ENCODE data around the gene EHBP1.
"Not testable (repeated sequence)": the region's sequence is repeated elsewhere in the genome, so short reads cannot be mapped to it uniquely, and the experiment has no call there.

Gene EHBP1

GRCh38 chr2:63054841-63055225, 349.3 kb downstream of the EHBP1 start:
- DNase-seq: no peak

GRCh38 chr2:63055226-63056106, 350.0 kb downstream of the EHBP1 start:
- no peak for DNase-seq

DNA sequence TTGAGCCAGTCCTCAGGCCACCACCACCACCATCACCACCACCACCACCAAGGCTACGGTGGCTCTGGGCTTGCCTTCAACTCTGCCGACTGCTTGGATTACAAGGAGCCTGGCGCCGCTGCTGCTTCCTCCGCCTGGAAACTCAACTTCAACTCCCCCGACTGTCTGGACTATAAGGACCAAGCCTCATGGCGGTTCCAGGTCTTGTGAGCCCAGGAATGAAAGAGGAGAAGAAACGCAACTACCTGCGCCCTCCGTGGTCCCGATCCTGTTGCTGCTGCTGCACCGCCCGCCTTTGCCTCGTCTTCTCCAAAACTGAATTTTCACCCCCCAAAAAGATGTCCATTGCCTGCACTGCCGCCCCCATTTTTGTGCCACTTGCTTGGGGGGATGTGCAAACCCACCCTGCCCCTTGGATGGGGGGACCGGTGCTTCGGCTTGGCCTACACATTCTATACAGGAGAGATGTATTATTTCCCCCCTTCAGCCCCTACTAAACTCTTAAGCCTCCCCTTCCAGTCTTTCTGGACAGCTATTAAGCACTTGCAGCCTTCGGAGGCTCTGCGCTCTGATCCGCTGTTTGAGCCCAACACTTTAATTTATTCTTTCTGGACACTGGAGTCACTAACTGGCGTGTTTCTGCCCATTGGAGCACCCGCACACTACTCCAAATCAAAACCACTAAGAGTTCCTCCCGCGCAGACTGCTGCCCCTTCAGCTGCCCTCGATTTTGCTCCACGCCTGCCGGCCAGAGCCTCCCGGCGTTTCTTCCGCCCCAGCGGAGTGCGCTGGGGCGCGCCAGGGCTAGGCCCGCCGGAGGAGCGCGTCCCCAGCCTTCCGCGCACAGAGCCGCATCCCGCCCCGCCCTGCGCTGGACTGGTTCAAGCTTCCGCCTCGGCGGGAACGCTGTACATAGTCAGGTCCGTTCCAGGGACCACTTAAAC, 350.9 kb downstream of the EHBP1 start:
- no peak for DNase-seq

DNA sequence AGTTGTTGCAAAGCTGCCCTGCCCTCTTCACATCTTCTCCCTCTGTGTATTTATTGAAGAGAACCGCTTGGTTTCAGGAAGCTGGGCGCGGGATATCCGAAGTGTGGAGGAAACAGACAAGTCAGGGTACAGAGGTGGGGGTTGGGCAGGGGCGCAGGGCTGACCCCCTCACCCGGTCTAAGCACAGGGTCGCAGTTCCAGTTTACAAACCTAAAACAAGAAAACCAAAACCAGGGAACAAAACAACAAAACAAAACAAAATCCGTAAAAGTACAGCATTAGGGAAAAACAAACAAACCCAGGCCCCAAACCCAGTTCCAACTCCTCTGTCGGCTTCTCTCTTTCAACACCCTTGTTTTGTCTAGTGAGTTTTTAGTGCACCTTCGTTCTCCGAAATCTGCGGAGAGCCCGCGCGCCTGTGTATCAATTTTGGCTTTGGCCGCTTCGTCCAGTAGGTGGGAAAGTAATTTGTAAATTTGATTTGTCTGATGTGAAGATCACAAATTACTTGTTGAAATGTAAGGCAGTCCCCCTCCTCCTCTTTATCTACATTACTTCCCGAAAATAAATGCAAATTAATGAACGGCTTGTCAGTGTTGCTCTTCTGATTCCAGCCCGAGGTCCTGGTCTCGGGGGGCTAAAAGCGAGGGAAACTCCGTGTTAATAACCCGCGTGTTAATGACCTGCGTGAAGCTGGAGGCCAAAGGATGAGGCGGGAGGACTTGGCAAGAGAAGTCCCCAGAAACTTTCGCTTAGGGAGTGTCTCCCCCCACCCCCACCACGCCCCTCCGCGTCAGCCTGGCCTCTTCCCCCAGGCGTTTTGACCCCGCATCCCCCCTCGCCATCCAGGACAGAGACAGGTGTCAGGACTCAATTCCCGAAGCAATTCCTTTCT, 352.0 kb downstream of the EHBP1 start:
- DNase-seq: no peak

GRCh38 chr2:63058144-63058920, 352.8 kb downstream of the EHBP1 start:
- DNase-seq: no peak

DNA sequence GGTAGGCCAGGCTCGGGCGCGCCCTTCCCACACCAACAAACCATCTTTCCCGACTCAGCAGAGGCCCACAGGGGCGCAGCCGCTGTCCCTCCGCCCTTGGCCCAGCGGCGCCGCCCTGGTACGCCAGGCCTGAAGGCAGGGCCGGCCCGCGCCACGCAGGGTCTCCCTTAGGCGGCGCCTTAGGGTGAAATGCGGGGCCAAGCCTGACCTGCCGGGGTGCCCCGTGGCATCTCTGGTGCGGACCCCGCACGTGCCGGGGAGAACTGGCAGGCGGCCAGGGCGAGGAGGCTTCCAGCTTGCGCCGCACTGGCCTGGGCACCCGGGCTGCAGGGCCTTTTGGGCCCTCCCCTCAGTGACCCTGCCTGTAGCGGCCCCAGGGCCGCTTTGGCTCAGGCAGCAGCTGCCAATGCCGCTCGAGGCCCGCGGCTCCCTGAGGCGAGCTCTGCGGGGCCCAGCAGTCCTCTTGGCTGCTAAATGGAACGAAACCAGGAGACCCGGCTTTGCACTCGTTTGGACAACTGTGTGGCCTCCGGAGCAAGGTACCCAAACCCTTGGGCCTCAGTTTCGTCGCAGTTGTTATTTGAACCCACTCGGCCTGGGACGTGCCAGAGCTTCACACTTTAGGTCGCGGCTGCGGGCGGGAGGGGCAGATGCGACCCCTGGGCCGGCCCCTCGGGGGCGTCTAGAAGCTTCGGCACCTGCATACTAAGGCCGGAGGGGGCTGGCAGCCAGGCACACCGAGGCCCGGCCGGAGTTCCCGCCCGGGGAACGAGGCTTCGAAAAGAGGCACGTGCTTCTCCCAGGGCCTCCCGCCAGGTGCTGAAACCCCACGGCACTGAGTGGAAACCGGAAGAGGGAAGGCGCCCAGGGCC, 353.6 kb downstream of the EHBP1 start:
- DNase-seq: no peak

GRCh38 chr2:63059793-63060471, 354.4 kb downstream of the EHBP1 start:
- DNase-seq: no peak

- DNase-seq: no peak
These were observed 355.0 kb downstream of the EHBP1 start for GRCh38 chr2:63060472-63060991.

DNA sequence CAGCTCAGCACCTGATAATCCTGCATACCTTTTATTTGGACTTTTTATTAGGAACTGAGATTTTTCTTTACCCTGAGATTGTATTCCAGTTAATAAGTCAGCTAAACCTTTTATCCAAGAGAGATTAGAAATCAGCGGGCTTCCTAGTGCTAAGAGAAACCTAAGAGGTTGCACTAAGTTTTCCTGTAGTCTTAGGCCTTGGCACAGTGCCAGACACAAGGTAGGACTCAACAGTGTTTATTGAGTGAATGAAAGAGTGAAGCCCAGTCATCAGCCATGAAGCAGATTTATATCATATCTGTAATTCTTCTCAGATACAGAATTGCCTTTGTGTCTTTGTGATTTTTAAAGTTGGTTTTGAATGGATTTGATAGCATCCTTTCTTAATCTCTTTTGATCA, 358.7 kb downstream of the EHBP1 start:
- DNase-seq: no peak

- DNase-seq: no peak
These were observed 359.1 kb downstream of the EHBP1 start for GRCh38 chr2:63064661-63065060.

GRCh38 chr2:63066265-63066664, 360.8 kb downstream of the EHBP1 start:
- DNase-seq: no peak

DNA sequence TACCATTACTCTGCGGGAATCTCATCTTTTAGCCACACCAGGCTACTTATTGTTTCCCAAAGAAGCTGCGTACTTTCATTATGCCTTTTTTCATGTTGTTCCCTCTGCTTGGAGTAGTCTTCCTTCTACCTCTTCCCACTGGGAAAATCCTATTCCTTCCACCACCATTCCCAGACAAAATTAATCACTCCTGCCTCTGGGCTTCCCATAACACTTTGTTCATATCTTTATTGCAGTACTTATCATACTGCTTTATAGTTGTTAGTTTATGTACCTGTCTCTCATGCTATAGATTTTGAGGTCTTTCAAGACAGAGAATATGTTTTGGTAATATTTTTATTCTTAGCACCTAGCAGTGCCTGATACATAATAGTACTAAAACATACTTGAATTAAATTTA, 361.3 kb downstream of the EHBP1 start:
- DNase-seq: no peak

DNA sequence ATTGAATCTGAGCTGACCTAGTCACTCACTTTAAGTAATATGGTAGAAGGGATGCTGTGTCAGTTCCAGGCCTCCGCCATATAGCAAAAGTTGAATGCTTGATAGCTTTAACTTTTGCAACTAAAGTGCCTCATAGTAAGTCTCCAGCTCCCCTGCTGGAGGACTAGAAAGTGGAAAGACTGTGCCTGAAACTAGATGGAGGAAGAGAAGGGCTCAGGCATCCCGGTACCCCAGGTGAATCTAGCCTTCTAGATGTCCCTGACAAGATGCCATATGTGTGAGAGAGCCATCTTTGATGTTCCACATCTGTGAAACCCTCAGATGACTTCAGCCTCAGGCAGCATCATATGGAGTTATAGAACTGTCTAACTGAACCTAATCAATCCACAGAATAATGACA, 366.2 kb downstream of the EHBP1 start:
- no peak for DNase-seq

DNA sequence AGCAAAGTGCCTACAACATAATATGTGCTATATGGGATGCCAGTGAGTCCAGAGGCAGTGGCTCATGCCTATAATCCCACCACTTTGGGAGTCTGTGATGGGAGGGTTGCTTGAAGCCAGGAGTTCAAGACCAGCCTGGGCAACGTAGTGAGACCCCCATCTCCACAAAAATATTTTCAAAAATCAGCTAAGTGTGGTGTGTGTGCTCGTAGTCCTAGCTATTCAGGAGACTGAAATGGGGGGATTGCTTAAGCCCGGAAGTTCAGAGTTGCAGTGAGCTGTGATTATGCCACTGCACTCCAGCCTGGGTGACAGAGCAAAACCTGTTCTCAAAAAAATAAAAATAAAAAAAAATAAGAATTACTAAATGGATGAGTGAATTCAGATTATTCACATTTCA, 368.5 kb downstream of the EHBP1 start:
- DNase-seq: no peak

DNA sequence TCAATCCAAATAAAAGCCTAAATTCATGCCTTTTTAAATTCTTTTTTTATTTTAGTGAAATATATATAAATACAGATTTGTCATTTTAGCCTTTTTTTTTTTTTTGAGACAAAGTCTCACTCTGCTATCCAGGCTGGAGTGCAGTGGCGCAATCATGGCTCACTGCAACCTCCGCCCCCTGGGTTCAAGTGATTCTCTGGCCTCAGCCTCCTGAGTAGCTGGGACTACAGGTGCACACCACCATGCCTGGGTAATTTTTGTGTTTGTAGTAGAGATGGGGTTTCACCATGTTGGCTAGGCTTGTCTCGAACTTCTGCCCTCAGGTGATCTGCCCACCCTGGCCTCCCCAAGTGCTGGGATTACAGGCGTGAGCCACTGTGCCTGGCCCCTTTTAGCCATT, 368.9 kb downstream of the EHBP1 start:
- DNase-seq: not testable (repeated sequence)

GRCh38 chr2:63078852-63079606, 373.5 kb downstream of the EHBP1 start:
- no peak for DNase-seq

GRCh38 chr2:63081404-63081803, 375.9 kb downstream of the EHBP1 start:
- DNase-seq: no peak

DNA sequence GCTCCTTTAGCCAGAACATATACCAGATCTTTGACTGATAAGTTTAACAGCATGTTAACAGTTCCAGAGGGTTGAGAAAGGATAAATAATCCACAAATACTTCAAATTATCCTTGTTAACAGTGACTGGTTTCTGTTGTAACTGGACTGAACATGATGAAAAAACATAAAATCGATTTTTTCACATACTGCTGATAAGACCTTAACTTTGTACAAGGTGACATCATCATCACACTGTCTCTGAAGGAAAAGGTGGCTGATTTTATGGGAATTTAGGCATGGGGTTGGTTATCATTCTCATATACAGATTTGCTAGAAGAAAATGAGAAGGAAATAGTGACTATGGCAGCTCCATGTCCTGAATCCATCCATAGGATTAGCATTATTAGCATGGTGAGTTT, 381.2 kb downstream of the EHBP1 start:
- DNase-seq: no peak

DNA sequence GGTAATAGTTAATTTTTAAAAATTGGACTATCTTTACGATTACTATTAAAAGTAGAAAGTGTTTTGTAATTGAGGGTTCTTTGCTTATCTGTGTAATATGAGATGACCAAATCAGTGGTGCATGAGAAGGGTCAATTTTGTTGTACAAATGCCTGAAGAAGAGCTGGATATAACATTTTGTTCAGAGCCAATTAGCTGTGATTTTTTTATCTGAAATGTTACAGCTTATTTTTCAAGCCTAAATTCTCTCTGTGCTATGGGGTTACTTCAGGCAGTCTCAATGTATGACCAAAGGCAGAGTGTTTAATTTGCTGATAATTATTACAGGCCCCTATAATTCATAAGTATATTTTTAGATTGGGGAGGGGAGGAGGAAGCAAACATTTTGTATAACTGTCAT, 386.9 kb downstream of the EHBP1 start:
- DNase-seq: no peak

All from GOT3 (cell line).